Measurements from ENCODE around the gene NUDT1. TPM values are rescaled to one million over a fixed set of nuclear protein-coding genes. Genes with fewer than 3 reads are reported as not detected.

NUDT1 gene
- total RNA-seq, 1 donor from 2014 or later = 60.2 TPM

GRCh38 chr7:2199956-2200583, 42.0 kb upstream of the NUDT1 start:
- DNase-seq (ENCODE audit: low read depth, low spot score) = no peak

GRCh38 chr7:2200584-2200980, 41.4 kb upstream of the NUDT1 start:
- no peak for DNase-seq (ENCODE audit: low read depth, low spot score)
- no peak overlapping the region for H3K4me3 Mint-ChIP-seq
- TF ChIP-seq CTCF (conservative IDR thresholded peaks at IDR 0.05) = no peak
- H3K27me3 Mint-ChIP-seq (ENCODE audit: low read depth) = no peaks in the 10 kb centered on the region
- no peaks in the 10 kb centered on the region for H3K9me3 Mint-ChIP-seq
- H3K4me1 Mint-ChIP-seq = peaks cover 16% of the 10 kb centered on the region
- H3K36me3 Mint-ChIP-seq (ENCODE audit: low read depth) = peaks cover 20% of the 10 kb centered on the region
- no peak overlapping the region for H3K27ac Mint-ChIP-seq (ENCODE audit: unreplicated experiment)

More at GRCh38 chr7:2199956-2200583, 42.0 kb upstream of the NUDT1 start:
- Mint-ChIP-seq H3K36me3 (ENCODE audit: low read depth) (peaks cover 25% of the 10 kb centered on the region), H3K9me3 (no peaks in the 10 kb centered on the region), H3K27ac (ENCODE audit: unreplicated experiment) (no peak overlapping the region), H3K27me3 (ENCODE audit: low read depth) (no peaks in the 10 kb centered on the region), H3K4me3 (no peak overlapping the region), H3K4me1 (peaks cover 16% of the 10 kb centered on the region)
- no peak for TF ChIP-seq CTCF (conservative IDR thresholded peaks at IDR 0.05)

- no peak for DNase-seq (ENCODE audit: low read depth, low spot score)
- no peak overlapping the region for H3K4me3 Mint-ChIP-seq
- H3K36me3 Mint-ChIP-seq (ENCODE audit: low read depth) = peaks cover 15% of the 10 kb centered on the region
- H3K4me1 Mint-ChIP-seq = peaks cover 16% of the 10 kb centered on the region
- H3K9me3 Mint-ChIP-seq = no peaks in the 10 kb centered on the region
- TF ChIP-seq CTCF (conservative IDR thresholded peaks at IDR 0.05) = no peak
- H3K27me3 Mint-ChIP-seq (ENCODE audit: low read depth) = no peaks in the 10 kb centered on the region
- H3K27ac Mint-ChIP-seq (ENCODE audit: unreplicated experiment) = no peak overlapping the region
These were observed 40.9 kb upstream of the NUDT1 start for GRCh38 chr7:2201128-2201527.

GRCh38 chr7:2201686-2202360, 40.2 kb upstream of the NUDT1 start:
- H3K9me3 Mint-ChIP-seq = no peaks in the 10 kb centered on the region
- no peak for TF ChIP-seq CTCF (conservative IDR thresholded peaks at IDR 0.05)
- H3K27ac Mint-ChIP-seq (ENCODE audit: unreplicated experiment) = no peak overlapping the region
- DNase-seq (ENCODE audit: low read depth, low spot score) = no peak
- H3K4me1 Mint-ChIP-seq = peaks cover 16% of the 10 kb centered on the region
- peaks cover 8% of the 10 kb centered on the region for H3K36me3 Mint-ChIP-seq (ENCODE audit: low read depth)
- no peaks in the 10 kb centered on the region for H3K27me3 Mint-ChIP-seq (ENCODE audit: low read depth)
- H3K4me3 Mint-ChIP-seq = no peak overlapping the region

GRCh38 chr7:2202361-2202761, 39.7 kb upstream of the NUDT1 start:
- H3K27ac Mint-ChIP-seq (ENCODE audit: unreplicated experiment) = no peak overlapping the region
- H3K4me1 Mint-ChIP-seq = peaks cover 16% of the 10 kb centered on the region
- no peak for TF ChIP-seq CTCF (conservative IDR thresholded peaks at IDR 0.05)
- H3K9me3 Mint-ChIP-seq = no peaks in the 10 kb centered on the region
- no peak for DNase-seq (ENCODE audit: low read depth, low spot score)
- H3K4me3 Mint-ChIP-seq = no peak overlapping the region
- no peaks in the 10 kb centered on the region for H3K27me3 Mint-ChIP-seq (ENCODE audit: low read depth)
- H3K36me3 Mint-ChIP-seq (ENCODE audit: low read depth) = peaks cover 6% of the 10 kb centered on the region
